Natural killer cell (primary cell): ENCODE data around the gene PRODH2. TPM values are rescaled to one million over a fixed set of nuclear protein-coding genes. Genes with fewer than 3 reads are reported as not detected.

Experiments used
- ATAC-seq, 3 donors: fragments of 150-1000 bp in 2 of 3; fragments of 200-7000 bp in 1 of 3; cut with Tn5 transposase; 1 replicate in 1 of 3; 2 replicates in 2 of 3; pipeline ENCODE4 v1.10.0; 2021; ENCODE audit warnings: mild to moderate bottlenecking in 2 of 3, moderate library complexity in 2 of 3
- DNase-seq, 2 donors: peaks; one replicate each; pipeline versions ENCODE4 v3.0.0 to v3.0.0-alpha.2; 2013 to 2021; ENCODE audit warnings: mixed read lengths in 1 of 2
- H3K27ac ChIP-seq: one replicate; pipeline ENCODE4 v1.5.1; 2013; ENCODE audit warnings: mild to moderate bottlenecking, low read length
- H3K27me3 ChIP-seq: one replicate; pipeline ENCODE4 v1.6.1; 2013; ENCODE audit warnings: low read length; ENCODE audit not compliant: control insufficient read depth, insufficient read depth
- H3K36me3 ChIP-seq: one replicate; pipeline ENCODE4 v1.6.1; 2013; ENCODE audit warnings: low read length; ENCODE audit not compliant: control insufficient read depth, insufficient read depth
- H3K4me1 ChIP-seq: one replicate; pipeline ENCODE4 v1.6.1; 2013; ENCODE audit warnings: low read length; ENCODE audit not compliant: control insufficient read depth, insufficient read depth
- H3K4me3 ChIP-seq: one replicate; pipeline ENCODE4 v1.5.1; 2013; ENCODE audit warnings: low read length
- H3K9me3 ChIP-seq: one replicate; pipeline ENCODE4 v1.6.1; 2013; ENCODE audit warnings: low read length; ENCODE audit not compliant: control insufficient read depth, insufficient read depth
- H3K27ac Mint-ChIP-seq, 2 donors: one replicate each; pipeline ENCODE4 v1.8.0; 2022; ENCODE audit warnings: mild to moderate bottlenecking in 2 of 2, mixed read lengths in 2 of 2, moderate library complexity in 1 of 2
- H3K27me3 Mint-ChIP-seq, 2 donors: one replicate each; pipeline ENCODE4 v1.8.0; 2022; ENCODE audit warnings: low read depth in 2 of 2, mixed read lengths in 2 of 2
- H3K36me3 Mint-ChIP-seq: one replicate; pipeline ENCODE4 v1.8.0; 2022; ENCODE audit warnings: mixed read lengths
- H3K4me1 Mint-ChIP-seq, 2 donors: one replicate each; pipeline ENCODE4 v1.8.0; 2022; ENCODE audit warnings: mixed read lengths in 2 of 2
- H3K4me3 Mint-ChIP-seq: one replicate; pipeline ENCODE4 v1.8.0; 2022; ENCODE audit warnings: mild to moderate bottlenecking, moderate library complexity, mixed read lengths
- H3K9me3 Mint-ChIP-seq, 2 donors: one replicate each; pipeline ENCODE4 v1.8.0; 2022; ENCODE audit warnings: mixed read lengths in 2 of 2
- WGBS: methylation state at CpG from one replicate; pipeline ENCODE4 v1.1.7; 2013; ENCODE audit warnings: missing lambda C conversion rate; ENCODE audit not compliant: insufficient coverage; 5-methylcytosine and 5-hydroxymethylcytosine counted together
- intact Hi-C: fragments of 100-400 bp; cut with micrococcal nuclease; formaldehyde crosslinking; loops from one replicate; pipeline ENCODE4 v1.14.2; 2022
- total RNA-seq, 4 donors: library from RNA; stranded (reverse); fragments of 120-200 nt in 1 of 4; gene quantifications; one replicate each; pipeline versions ENCODE4 v1.2.3 to v1.2.4, GENCODE V29; 2013 to 2022
- TF ChIP-seq, protein P1 (sequence below): fragments of 200-600 bp; IDR thresholded peaks from one replicate; pipeline ENCODE4 v1.8.0; 2022; ENCODE audit warnings: antibody characterized with exemption

The PRODH2 gene
- total RNA-seq, 3 donors from 2014 or later (not counting 1 experiment from before 2014, with no cell fraction given) = not detected

DNA sequence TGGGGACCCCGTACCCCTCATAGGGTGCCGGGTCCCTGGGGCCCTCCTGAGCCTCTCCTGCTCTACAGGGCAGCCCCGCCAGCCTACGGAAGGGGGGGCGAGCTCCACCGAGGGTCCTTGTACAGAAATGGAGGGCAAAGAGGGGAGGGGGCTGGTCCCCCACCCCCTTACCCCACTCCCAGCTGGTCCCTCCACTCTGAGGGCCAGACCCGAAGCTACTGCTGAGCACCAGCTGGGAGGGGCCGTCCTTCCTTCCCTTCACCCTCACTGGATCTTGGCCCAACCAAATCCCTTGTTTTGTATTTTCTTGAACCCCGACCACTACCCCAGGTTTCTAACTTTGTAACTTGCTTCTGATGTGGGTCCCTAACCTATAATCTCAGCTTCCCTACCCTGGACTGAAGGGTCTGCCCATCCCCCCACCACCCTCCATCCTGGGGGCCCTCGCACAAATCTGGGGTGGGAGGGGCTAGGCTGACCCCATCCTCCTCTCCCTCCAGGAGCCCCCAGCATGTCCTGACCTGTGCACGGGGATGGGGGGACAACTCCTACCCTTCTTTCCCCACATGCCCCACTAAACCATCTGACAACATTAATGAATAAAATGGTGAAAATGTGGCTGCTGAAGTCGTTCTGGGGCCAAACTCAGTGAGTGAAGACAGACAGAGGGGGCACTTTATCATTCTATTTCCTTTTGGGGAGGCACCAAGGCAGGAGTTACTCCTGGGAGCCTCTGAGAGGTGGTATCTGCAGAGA is 24.3 kb downstream of the PRODH2 start:
- TF ChIP-seq, protein P1, sequence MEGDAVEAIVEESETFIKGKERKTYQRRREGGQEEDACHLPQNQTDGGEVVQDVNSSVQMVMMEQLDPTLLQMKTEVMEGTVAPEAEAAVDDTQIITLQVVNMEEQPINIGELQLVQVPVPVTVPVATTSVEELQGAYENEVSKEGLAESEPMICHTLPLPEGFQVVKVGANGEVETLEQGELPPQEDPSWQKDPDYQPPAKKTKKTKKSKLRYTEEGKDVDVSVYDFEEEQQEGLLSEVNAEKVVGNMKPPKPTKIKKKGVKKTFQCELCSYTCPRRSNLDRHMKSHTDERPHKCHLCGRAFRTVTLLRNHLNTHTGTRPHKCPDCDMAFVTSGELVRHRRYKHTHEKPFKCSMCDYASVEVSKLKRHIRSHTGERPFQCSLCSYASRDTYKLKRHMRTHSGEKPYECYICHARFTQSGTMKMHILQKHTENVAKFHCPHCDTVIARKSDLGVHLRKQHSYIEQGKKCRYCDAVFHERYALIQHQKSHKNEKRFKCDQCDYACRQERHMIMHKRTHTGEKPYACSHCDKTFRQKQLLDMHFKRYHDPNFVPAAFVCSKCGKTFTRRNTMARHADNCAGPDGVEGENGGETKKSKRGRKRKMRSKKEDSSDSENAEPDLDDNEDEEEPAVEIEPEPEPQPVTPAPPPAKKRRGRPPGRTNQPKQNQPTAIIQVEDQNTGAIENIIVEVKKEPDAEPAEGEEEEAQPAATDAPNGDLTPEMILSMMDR = no peak
- Mint-ChIP-seq H3K36me3 (no peaks in the 10 kb centered on the region), H3K9me3 (no peaks in the 10 kb centered on the region), H3K27me3 (peaks cover 0 to 4% of the 10 kb centered on the region in 2 donors), H3K4me1 (peaks cover 1 to 5% of the 10 kb centered on the region in 2 donors), H3K4me3 (no peak overlapping the region), H3K27ac (no peak overlapping the region)
- no peak overlapping the region for H3K4me3 ChIP-seq
- H3K9me3 ChIP-seq = no peaks in the 10 kb centered on the region
- H3K36me3 ChIP-seq = no peaks in the 10 kb centered on the region
- no peak overlapping the region for H3K27ac ChIP-seq
- WGBS = 86% methylated on average over 7 of the region's 12 CpGs
- H3K4me1 ChIP-seq = no peaks in the 10 kb centered on the region
- no peaks in the 10 kb centered on the region for H3K27me3 ChIP-seq
- ATAC-seq (no peak), DNase-seq (no peak)
- intact Hi-C loops = no loop called here

DNA sequence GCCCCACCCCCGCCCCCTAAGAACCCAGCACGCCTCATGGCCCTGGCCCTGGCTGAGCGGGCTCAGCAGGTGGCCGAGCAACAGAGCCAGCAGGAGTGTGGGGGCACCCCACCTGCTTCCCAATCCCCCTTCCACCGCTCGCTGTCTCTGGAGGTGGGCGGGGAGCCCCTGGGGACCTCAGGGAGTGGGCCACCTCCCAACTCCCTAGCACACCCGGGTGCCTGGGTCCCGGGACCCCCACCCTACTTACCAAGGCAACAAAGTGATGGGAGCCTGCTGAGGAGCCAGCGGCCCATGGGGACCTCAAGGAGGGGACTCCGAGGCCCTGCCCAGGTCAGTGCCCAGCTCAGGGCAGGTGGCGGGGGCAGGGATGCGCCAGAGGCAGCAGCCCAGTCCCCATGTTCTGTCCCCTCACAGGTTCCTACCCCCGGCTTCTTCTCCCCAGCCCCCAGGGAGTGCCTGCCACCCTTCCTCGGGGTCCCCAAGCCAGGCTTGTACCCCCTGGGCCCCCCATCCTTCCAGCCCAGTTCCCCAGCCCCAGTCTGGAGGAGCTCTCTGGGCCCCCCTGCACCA is 25.3 kb downstream of the PRODH2 start:
- TF ChIP-seq, protein P1 = no peak
- intact Hi-C loops = no loop called here
- H3K27ac ChIP-seq = no peak overlapping the region
- WGBS = 95% methylated on average over 15 of the region's 15 CpGs
- DNase-seq (no peak), ATAC-seq (no peak)
- no peaks in the 10 kb centered on the region for H3K9me3 ChIP-seq
- H3K36me3 ChIP-seq = peaks cover 4% of the 10 kb centered on the region
- Mint-ChIP-seq H3K4me3 (no peak overlapping the region), H3K27me3 (no peaks in the 10 kb centered on the region), H3K27ac (no peak overlapping the region), H3K4me1 (peaks cover 7 to 10% of the 10 kb centered on the region in 2 donors), H3K36me3 (no peaks in the 10 kb centered on the region), H3K9me3 (no peaks in the 10 kb centered on the region)
- H3K4me3 ChIP-seq = no peak overlapping the region
- no peaks in the 10 kb centered on the region for H3K27me3 ChIP-seq
- H3K4me1 ChIP-seq = no peaks in the 10 kb centered on the region

DNA sequence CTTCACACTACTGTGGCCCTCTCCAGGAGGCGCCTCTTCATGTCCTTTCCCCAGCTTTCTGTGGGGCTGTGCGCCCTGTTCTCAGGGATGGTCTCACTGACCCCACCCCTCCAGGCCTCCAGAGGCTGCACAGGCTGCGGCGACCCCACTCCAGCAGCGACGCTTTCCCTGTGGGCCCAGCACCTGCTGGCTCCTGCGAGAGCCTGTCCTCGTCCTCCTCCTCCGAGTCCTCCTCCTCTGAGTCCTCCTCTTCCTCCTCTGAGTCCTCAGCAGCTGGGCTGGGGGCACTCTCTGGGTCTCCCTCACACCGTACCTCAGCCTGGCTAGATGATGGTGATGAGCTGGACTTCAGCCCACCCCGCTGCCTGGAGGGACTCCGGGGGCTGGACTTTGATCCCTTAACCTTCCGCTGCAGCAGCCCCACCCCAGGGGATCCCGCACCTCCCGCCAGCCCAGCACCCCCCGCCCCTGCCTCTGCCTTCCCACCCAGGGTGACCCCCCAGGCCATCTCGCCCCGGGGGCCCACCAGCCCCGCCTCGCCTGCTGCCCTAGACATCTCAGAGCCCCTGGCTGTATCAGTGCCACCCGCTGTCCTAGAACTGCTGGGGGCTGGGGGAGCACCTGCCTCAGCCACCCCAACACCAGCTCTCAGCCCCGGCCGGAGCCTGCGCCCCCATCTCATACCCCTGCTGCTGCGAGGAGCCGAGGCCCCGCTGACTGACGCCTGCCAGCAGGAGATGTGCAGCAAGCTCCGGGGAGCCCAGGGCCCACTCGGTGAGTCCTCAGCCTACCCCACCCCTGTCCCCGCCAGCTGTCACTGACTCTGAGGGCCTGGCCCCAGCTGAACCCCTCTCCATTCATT is 26.1 kb downstream of the PRODH2 start:
- Histone ChIP-seq H3K27ac (no peak overlapping the region), H3K27me3 (no peaks in the 10 kb centered on the region), H3K36me3 (peaks cover 4% of the 10 kb centered on the region), H3K4me3 (no peak overlapping the region), H3K4me1 (no peaks in the 10 kb centered on the region), H3K9me3 (no peaks in the 10 kb centered on the region)
- DNase-seq (no peak), ATAC-seq (no peak)
- no peak overlapping the region for H3K27ac Mint-ChIP-seq
- intact Hi-C loops = no loop called here
- H3K4me1 Mint-ChIP-seq = peaks cover 7 to 10% of the 10 kb centered on the region in 2 donors
- TF ChIP-seq, protein P1 = no peak
- H3K36me3 Mint-ChIP-seq = no peaks in the 10 kb centered on the region
- H3K9me3 Mint-ChIP-seq = no peaks in the 10 kb centered on the region
- no peaks in the 10 kb centered on the region for H3K27me3 Mint-ChIP-seq
- no peak overlapping the region for H3K4me3 Mint-ChIP-seq
- 97% methylated on average over 31 of the region's 31 CpGs for WGBS
